Astrocyte of the spinal cord (primary cell): Measurements from ENCODE around the gene MGAT5.

Experiments used
- DNase-seq: peaks from one replicate; pipeline ENCODE4 v3.0.0; 2011; ENCODE audit warnings: low read depth, low spot score
- H3K4me3 ChIP-seq: 2 replicates; pipeline ENCODE4 v1.5.1; 2011; ENCODE audit warnings: low read depth, mild to moderate bottlenecking, low read length, moderate library complexity
- in situ Hi-C: cut with HindIII; loops from 2 replicates; pipeline ENCODE4 v1.10.0; 2017; ENCODE audit warnings: low sequenced_read_pairs
- TF ChIP-seq, protein P1 (sequence below): IDR thresholded peaks from 2 replicates; pipeline ENCODE4 v1.5.1; 2012; ENCODE audit warnings: low read depth, mild to moderate bottlenecking, low read length, inconsistent platforms

The MGAT5 gene

DNA sequence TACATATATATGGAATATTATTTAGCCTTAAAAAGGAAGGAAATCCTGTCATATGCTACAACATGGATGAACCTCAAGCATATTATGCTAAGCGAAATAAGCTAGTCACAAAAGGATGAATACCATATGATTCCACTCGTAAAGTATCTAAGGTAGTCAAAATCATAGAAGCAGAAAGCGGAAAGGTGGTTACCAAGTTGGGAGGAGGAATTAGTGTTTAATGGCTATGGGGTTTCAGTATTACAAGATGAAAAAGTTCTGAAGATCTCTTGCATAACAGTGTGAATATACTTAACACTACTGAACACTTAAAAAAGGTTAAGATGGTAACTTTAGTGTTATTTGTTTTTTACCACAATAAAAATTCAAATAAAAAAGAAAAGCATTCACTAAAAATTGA is 99.0 kb downstream of the MGAT5 start:
- TF ChIP-seq, protein P1, sequence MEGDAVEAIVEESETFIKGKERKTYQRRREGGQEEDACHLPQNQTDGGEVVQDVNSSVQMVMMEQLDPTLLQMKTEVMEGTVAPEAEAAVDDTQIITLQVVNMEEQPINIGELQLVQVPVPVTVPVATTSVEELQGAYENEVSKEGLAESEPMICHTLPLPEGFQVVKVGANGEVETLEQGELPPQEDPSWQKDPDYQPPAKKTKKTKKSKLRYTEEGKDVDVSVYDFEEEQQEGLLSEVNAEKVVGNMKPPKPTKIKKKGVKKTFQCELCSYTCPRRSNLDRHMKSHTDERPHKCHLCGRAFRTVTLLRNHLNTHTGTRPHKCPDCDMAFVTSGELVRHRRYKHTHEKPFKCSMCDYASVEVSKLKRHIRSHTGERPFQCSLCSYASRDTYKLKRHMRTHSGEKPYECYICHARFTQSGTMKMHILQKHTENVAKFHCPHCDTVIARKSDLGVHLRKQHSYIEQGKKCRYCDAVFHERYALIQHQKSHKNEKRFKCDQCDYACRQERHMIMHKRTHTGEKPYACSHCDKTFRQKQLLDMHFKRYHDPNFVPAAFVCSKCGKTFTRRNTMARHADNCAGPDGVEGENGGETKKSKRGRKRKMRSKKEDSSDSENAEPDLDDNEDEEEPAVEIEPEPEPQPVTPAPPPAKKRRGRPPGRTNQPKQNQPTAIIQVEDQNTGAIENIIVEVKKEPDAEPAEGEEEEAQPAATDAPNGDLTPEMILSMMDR = no peak
- no peak for DNase-seq
- no peak overlapping the region for H3K4me3 ChIP-seq
- in situ Hi-C loops = no loop called here

DNA sequence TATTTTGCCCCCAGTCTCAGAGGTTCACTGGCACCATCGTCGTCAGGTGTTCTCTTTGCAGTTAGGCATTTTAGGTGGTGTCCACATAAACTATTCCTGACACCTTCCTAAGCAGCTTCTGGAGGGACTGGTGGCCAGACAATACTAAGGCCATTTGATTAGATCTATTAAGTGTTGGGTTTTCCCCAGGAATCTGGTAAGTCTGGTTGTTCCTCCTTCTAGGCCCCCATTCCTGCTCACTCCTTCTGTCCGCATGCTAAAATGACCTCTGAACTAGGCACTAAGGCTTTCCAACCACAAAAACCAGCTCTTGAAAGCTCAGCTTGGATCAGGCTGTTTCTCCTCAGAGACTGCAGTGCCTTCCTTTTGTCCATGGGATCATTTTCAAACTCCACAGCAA is 100.7 kb downstream of the MGAT5 start:
- TF ChIP-seq, protein P1 = no peak
- no peak overlapping the region for H3K4me3 ChIP-seq
- no peak for DNase-seq
- in situ Hi-C loops = no loop called here

DNA sequence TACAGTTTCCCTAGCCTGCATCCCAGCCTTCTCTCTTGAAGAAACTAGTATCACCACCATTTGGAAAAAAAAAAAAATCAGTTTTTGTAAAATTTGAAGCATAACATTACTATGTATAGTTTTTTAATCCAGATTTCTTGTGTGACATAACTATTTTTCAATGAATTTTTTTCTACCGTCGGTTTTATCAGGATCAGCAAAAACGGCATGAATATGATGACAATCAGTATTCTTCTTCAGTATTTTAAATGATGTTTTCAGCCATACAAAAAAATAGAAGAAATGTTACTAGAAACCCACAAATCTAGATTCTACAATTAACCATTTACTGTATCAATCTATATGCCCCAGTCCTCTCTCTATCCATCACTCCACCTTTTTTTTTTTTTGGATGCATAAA is 103.9 kb downstream of the MGAT5 start:
- DNase-seq = no peak
- TF ChIP-seq, protein P1 = no peak
- H3K4me3 ChIP-seq = no peak overlapping the region
- in situ Hi-C loops = no loop called here

DNA sequence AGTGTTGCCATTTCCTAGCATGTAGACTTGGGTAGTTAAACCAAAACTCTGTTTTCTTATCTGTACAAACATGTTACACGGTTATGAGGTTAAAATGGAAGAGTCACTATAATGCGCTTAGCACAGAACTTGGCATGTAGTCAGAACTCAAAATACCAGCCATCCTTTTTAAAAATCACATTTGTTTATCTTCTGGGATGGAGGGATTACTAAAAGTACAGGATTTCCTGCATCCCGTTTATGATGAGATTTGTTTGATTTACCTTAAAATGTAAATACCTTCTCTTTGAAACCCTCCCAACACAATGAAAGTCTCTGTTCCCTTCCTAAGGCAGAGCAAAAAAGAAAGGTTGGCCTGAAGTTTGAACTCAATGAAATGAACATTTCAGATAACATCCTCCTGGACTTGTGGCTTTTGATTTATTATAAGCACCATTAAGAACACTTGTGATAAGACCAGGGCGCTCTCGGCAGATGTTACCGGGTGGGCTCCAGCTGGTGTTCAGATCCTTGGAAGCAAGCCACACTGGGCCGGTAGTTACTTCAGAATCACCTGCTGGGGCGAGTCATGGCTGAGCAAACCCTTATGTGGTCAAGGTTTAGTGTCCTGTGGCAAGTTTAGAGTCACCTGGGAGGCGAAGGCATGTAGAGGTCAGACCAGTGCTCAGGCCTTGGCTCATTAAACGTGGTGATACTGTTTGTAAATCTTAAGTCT is 105.7 kb downstream of the MGAT5 start:
- in situ Hi-C loops = no loop called here
- TF ChIP-seq, protein P1 = no peak
- no peak overlapping the region for H3K4me3 ChIP-seq
- DNase-seq = no peak

DNA sequence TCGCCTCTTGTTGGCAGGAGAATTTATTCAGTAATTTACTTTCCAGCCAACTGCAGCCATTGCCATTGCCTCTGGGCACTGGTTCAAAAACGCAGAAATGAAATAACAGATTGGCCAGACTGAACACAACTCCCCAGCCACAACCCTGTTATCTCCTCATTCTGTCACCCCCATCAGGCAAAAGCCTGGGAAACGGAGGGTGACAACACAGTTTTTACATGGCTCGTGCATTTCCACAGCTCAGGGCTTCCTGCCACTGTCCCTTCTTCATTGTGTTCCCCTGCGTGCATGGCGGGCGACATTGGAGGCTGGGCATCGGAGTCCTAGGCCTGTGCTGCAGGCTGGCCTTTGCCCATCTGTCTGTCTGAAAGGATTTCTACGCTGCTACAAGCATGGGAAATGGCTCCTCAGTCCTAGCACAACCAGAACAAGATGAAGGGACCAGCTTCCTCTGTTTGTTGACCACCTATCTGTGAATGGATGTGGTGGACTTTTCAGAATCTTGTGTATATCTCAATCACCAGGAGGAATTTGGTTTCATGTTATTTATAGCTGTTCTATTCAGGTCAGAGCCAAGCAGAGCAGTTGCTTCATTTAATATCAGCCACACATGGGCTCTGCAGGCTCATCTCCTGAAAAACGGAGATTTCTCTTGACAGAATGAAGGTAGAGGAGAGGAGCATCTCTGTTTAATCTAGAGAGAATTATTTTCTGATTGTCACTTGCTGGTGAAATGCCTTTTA is 107.0 kb downstream of the MGAT5 start:
- TF ChIP-seq, protein P1 = no peak
- in situ Hi-C loops = no loop called here

DNA sequence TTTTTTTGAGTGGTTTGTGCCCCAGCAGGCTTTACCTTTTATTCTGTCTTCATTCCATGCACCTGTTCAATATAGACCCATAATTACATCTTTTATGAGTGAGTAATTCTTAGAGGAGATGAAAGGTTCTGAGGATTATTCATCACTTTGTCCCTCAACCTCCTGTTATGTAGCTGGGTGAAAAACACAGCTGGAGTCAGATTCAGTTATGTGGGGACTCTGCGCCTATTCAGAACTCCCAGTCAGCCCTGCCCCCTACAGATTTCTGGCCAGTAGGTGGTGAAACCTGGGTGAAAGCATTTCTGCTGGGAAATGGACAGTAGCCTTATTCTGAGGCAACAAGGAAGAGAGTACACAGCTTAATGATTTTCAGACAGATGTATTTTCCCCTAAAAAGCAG is 107.8 kb downstream of the MGAT5 start:
- in situ Hi-C loops = no loop called here
- TF ChIP-seq, protein P1 = no peak
- DNase-seq = no peak
- no peak overlapping the region for H3K4me3 ChIP-seq

More for the DNA sequence above, 107.0 kb downstream of the MGAT5 start:
- no peak for DNase-seq
- no peak overlapping the region for H3K4me3 ChIP-seq
